Measurements from ENCODE around the gene SUCLG1.
"Not testable (repeated sequence)": the region's sequence is repeated elsewhere in the genome, so short reads cannot be mapped to it uniquely, and the experiment has no call there.

Gene SUCLG1

DNA sequence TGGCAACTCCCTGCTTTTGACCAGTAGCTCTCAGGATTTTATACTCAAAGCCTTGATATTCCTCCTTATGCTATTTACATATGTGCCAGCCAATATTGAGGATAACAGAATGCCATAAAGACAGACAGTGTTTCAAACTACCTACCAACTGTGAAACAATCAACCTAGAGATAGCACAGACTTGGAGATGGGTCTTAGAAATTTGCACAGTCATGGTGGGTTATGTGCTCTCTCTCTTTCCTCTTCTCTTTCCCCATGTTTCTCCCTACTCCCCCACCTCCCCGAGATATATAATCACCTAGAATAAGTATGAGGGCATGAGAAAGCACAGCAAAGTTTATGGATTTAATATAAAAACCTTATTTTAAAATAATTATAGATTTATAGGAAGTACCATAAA, 24.2 kb upstream of the SUCLG1 start:
- H3K4me3 ChIP-seq (replicated peaks; ENCODE audit: low read depth, low read length): no peak overlapping the region
- DNase-seq (ENCODE audit: low read depth): no peak
- TF ChIP-seq, protein P1, sequence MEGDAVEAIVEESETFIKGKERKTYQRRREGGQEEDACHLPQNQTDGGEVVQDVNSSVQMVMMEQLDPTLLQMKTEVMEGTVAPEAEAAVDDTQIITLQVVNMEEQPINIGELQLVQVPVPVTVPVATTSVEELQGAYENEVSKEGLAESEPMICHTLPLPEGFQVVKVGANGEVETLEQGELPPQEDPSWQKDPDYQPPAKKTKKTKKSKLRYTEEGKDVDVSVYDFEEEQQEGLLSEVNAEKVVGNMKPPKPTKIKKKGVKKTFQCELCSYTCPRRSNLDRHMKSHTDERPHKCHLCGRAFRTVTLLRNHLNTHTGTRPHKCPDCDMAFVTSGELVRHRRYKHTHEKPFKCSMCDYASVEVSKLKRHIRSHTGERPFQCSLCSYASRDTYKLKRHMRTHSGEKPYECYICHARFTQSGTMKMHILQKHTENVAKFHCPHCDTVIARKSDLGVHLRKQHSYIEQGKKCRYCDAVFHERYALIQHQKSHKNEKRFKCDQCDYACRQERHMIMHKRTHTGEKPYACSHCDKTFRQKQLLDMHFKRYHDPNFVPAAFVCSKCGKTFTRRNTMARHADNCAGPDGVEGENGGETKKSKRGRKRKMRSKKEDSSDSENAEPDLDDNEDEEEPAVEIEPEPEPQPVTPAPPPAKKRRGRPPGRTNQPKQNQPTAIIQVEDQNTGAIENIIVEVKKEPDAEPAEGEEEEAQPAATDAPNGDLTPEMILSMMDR (IDR thresholded peaks at IDR 0.05; ENCODE audit: low read length, missing control alignments): no peak

GRCh38 chr2:84482603-84483002, 23.5 kb upstream of the SUCLG1 start:
- TF ChIP-seq, protein P1 (IDR thresholded peaks at IDR 0.05; ENCODE audit: low read length, missing control alignments): no peak
- no peak for DNase-seq (ENCODE audit: low read depth)
- H3K4me3 ChIP-seq (replicated peaks; ENCODE audit: low read depth, low read length): no peak overlapping the region

GRCh38 chr2:84481702-84482101, 22.6 kb upstream of the SUCLG1 start:
- H3K4me3 ChIP-seq (replicated peaks; ENCODE audit: low read depth, low read length): no peak overlapping the region
- TF ChIP-seq, protein P1 (IDR thresholded peaks at IDR 0.05; ENCODE audit: low read length, missing control alignments): no peak
- DNase-seq (ENCODE audit: low read depth): peak; percentile 68

DNA sequence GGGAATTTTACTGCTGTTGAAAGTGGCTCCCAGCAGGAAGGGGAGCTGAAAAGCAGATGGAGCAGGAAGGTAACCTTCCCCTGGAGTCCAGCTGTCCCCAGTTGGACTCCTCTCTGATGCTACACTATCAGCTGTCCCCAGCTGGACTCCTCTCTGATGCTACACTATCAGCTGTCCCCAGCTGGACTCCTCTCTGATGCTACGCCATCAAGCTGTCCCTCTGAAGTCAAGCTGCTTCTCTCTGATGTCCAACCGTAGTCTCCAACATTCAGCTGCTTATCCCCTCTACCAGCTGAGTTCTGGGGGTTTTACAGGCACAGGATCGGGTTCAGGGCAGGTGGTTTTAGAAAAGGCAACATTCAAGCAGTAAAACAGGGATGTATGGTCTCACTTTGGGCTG, 19.8 kb upstream of the SUCLG1 start:
- TF ChIP-seq, protein P1 (IDR thresholded peaks at IDR 0.05; ENCODE audit: low read length, missing control alignments): no peak
- H3K4me3 ChIP-seq (replicated peaks; ENCODE audit: low read depth, low read length): no peak overlapping the region
- DNase-seq (ENCODE audit: low read depth): no peak

- TF ChIP-seq, protein P1 (IDR thresholded peaks at IDR 0.05; ENCODE audit: low read length, missing control alignments): no peak
- no peak for DNase-seq (ENCODE audit: low read depth)
- H3K4me3 ChIP-seq (replicated peaks; ENCODE audit: low read depth, low read length): no peak overlapping the region
These were observed 18.8 kb upstream of the SUCLG1 start for GRCh38 chr2:84477886-84478285.

GRCh38 chr2:84474176-84474575, 15.1 kb upstream of the SUCLG1 start:
- TF ChIP-seq, protein P1 (IDR thresholded peaks at IDR 0.05; ENCODE audit: low read length, missing control alignments): no peak
- DNase-seq (ENCODE audit: low read depth): no peak
- no peak overlapping the region for H3K4me3 ChIP-seq (replicated peaks; ENCODE audit: low read depth, low read length)

GRCh38 chr2:84472856-84473565, 13.9 kb upstream of the SUCLG1 start:
- H3K4me3 ChIP-seq (replicated peaks; ENCODE audit: low read depth, low read length): no peak overlapping the region
- no peak for DNase-seq (ENCODE audit: low read depth)
- TF ChIP-seq, protein P1 (IDR thresholded peaks at IDR 0.05; ENCODE audit: low read length, missing control alignments): no peak

- not testable (repeated sequence) for H3K4me3 ChIP-seq (replicated peaks; ENCODE audit: low read depth, low read length)
- peak; percentile 66 for DNase-seq (ENCODE audit: low read depth)
These were observed 13.3 kb upstream of the SUCLG1 start for GRCh38 chr2:84472423-84472822.
